Kidney glomerular epithelial cell (primary cell): ENCODE measurements around the gene C1orf159.
A peak's percentile ranks its signal among the peaks of the same experiment; 100 is the strongest.

Experiments
- DNase-seq: peaks from one replicate; lab custom pipeline; 2025; lab: John Stamatoyannopoulos, UW

Gene C1orf159

DNA sequence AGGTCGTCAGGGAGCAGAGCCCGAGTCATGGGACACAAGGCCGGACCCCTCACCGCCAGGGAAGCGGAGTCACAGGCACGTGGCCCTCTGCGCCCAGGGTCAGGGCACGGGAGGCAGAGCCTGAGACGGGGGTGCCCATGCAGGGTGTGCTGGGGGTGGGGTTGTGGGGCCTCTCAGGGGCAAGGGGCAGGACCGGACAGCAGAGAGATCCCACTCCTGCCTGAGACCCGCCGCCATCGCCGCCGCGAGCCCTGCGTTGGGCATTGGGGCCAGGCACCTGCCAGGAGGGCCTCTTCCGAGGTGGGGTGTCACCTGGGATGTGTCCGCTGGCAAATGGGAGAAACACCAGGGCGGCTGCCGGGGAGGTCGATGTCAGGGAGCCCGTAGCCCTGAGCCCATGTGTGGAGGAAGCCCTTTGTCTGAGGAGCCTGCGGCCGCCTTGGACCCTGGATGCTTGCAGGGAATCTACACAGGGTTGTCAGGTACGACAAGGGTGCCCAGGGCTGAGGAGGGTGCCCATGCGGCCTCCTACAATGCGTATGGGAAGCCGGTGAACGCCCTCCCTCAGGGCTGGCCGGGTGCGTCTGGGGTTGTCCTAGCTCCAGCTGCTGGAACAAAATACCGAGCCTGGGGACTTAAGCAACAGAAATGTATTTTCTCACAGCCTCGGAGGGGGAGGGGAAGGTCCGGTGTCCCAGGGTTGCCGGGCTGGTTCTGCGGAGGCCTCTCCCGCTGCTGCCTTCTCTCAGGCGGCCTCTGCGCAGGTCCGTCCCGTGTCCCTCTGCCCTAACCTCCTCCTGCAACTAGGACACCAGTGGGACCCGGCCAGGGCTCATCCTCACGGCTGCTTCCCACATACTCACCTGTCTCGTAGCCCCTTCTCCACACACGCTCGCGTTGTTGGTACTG lies 16.4 kb upstream of the C1orf159 start:
- no peak for DNase-seq

DNA sequence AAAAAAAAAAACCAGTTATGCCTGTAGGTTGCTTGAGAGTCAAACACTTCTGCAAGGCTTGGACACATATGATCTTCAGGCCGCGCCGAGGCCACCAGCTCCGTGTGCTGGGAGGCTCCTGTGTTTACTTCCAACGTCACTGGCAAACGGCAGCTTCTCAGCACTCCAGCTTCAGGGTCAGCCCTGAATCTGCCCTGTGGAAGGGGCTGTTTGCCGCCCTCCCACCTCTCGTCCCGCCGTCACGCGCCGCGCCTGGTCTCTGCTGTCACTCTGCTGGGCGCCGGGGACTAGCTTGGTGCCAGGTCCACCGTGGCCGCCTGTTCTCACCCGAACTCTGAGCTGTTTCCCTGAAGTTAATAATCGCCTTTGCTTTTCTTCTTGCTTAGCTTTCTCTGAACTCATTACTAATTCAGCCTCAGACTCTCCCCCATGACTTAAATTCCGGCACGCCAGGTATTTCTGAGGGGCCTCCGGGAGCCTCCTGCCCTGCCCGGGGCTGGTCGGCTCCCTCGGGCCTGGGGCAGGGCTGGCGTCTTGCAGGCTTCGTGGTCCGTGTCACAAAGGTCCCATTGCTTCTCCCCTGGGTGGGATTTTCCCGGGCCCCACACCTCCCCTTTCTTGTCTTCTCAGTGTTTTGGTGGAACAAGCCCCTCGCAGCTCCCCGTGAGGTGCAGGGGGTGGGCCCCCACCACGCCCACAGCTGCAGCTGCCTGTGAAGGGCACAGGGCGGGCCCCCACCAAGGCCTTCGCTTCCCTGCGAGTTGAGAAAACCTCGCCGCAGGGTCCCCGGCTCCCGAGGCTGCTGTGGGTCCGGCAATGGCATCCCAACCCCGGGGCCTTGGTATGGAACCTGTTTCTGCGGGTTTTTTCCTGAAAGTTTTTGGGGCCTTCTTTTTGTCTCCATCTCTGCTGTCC lies 14.6 kb upstream of the C1orf159 start:
- DNase-seq = peak; percentile 50

- DNase-seq = no peak
Observed at GRCh38 chr1:1129381-1129821, 13.5 kb upstream of the C1orf159 start.

GRCh38 chr1:1128454-1129139 lies 12.7 kb upstream of the C1orf159 start:
- peak; percentile 38 for DNase-seq

- DNase-seq = no peak
Observed at GRCh38 chr1:1127551-1128451, 11.9 kb upstream of the C1orf159 start.

DNA sequence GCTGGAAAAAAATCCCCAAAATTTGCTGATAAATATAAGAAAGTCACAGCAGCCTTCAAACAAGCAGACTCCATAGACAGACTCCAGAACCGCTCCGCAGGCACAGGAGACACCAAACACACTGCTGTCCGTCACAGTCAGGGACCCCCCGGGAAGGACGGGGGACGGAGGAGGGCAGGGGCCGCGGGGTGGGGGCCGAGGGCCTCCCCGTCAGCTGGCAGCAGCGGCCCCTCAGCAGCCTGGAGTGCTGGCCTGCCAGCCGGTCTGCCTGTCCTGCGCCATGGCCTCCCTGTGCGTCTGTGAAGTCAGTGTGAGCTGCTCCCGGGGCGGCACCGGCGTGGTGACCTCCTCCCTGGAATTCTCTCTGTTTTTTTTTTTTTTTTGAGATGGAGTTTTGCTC lies 10.1 kb upstream of the C1orf159 start:
- no peak for DNase-seq

- DNase-seq = no peak
Observed at GRCh38 chr1:1124786-1125642, 9.1 kb upstream of the C1orf159 start.

DNA sequence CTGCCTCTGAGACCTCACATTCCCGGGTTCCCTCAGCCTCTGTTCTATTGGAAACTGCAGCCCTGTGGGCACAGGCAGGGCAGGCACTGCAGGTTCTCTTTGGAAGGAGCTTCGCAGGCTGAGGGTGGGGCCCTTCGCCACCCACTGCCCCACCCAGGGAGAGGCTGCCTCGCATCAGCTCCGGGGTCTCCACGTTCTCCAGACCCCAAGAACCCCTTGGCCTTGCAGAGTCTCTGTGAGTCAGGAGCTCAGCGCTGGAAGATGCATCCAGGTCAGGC lies 8.6 kb upstream of the C1orf159 start:
- no peak for DNase-seq

DNA sequence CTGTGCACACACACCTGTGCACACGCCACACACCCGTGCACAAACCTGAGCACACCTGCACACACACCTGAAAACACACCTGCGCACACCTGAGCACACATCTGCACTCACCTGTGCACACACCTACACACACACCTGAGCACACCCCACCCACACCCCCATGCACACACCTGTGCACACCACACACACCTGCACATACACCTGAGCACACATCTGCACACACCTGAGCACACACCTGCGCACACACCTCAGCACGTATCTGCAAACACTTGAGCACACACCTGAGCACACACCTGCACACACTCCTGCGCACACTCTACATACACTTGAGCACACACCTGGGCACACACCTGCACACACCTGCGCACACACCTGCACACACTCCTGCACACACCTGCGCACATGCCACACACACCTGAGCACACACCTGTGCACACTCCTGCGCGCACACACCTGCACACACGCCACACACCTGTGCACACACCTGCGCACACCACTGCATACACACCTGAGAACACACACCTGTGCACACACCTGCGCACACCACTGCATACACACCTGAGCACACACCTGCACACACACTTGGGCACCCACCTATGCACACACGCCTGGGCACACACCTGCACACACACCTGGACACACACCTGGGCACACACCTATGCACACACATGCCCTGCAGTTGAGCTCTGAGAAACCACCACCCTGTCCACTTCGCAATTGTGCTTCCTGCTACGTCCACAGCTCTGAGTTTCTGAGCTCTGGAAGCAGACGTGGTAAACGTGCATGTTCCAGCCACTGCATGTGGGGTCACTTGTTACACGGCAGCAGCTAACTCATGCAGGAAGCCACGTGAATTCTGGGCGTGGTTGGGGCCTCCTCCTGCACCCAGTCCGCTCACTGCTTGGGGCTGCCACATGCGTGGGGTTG lies 8.0 kb upstream of the C1orf159 start:
- DNase-seq = no peak

- DNase-seq = no peak
Observed at GRCh38 chr1:1122981-1123480, 7.1 kb upstream of the C1orf159 start.

- peak; percentile 57 for DNase-seq
Observed at GRCh38 chr1:1122078-1122811, 6.4 kb upstream of the C1orf159 start.

GRCh38 chr1:1121611-1122077 lies 5.8 kb upstream of the C1orf159 start:
- DNase-seq = no peak

- DNase-seq = no peak
Observed at GRCh38 chr1:1120866-1121591, 5.1 kb upstream of the C1orf159 start.

- DNase-seq = no peak
Observed at GRCh38 chr1:1120096-1120495, 4.2 kb upstream of the C1orf159 start.

- no peak for DNase-seq
Observed at GRCh38 chr1:1119272-1119890, 3.5 kb upstream of the C1orf159 start.

- no peak for DNase-seq
Observed at GRCh38 chr1:1118876-1119220, 3.0 kb upstream of the C1orf159 start.
